ENCODE measurements around the gene CPN2.

GRCh38 chr3:194296454-194297263 is 54.5 kb downstream of the CPN2 start:
- TF ChIP-seq CBFB (CRISPR knock-in tag; IDR thresholded peaks at IDR 0.05; ENCODE audit: low read depth) (no peak), HMGA2 (CRISPR knock-in tag; IDR thresholded peaks at IDR 0.05) (no peak), ATF3 (CRISPR knock-in tag; conservative IDR thresholded peaks at IDR 0.05) (no peak), USF2 (CRISPR knock-in tag; IDR thresholded peaks at IDR 0.05) (no peak), ZNF121 (CRISPR knock-in tag; IDR thresholded peaks at IDR 0.05) (no peak), MAX (CRISPR knock-in tag; IDR thresholded peaks at IDR 0.05) (no peak), PRDM15 (CRISPR knock-in tag; IDR thresholded peaks at IDR 0.05) (no peak), FOXK1 (CRISPR knock-in tag; IDR thresholded peaks at IDR 0.05) (no peak; the same call in 1 of the 2 replicates), CTCF (IDR thresholded peaks at IDR 0.05) (no peak), FOXP1 (CRISPR knock-in tag; IDR thresholded peaks at IDR 0.05; ENCODE audit: borderline replicate concordance) (no peak)

Data from WTC11 (cell line).